NCI-H510A (cell line): Measurements from ENCODE around the gene FMO5.
"Not testable (repeated sequence)": the region's sequence is repeated elsewhere in the genome, so short reads cannot be mapped to it uniquely, and the experiment has no call there.

Experiments
- DNase-seq: peaks from one replicate; lab custom pipeline; 2025; lab: John Stamatoyannopoulos, UW

Gene FMO5

DNA sequence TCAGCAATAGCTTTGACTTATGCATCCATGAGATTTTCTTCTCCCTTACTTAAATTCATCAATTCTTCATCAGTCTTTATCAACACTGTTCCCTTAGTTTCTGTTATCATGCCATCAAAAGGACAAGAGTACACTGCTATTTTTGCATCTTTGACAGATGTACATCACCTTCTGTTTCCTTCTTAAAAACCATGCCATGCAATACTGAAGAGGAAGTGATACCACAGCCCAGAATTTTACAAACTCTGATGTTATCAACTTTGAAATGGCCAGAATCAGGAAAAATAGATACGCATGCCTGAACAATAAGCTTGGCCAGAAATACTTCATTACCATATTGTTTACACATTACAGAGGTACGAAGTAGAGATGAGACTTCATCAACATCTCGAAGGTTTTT lies 21.1 kb downstream of the FMO5 start:
- DNase-seq = no peak

DNA sequence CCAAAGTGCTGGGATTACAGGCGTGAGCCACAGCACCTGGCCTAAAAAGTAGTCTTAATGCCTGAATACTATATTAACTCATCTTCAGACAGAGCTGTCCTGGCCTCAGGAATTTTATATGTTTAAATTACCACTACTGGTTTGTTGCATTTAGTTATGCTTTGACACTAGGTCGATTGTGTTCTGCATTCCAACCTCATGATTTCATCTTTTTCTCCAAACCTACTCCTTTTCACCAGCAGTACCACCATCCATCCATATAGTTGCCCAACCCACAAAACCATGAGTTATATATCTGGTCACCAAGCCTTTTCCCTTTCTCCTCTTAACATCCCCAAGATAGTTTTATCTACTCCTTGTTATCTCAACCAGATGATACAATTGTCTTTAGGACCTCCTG lies 22.6 kb downstream of the FMO5 start:
- no peak for DNase-seq

DNA sequence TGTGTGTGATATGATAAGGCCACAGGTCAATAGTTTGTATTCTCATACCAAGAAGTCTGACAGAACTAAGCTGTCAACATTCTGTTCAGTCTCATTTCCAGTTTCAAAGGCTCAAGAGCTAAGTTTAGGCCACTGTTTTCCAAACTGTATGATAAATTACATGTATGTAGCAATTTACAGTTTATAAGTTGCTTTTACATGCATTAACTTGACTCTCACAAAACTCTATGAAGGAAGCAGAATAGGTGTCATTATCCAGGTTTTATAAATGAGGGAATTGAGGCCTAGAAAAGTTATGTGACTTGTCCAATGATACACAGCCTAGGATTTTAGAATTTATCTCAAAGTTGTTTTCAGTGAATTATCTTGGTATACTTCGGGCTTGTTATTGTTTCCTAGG lies 23.4 kb downstream of the FMO5 start:
- DNase-seq = no peak

DNA sequence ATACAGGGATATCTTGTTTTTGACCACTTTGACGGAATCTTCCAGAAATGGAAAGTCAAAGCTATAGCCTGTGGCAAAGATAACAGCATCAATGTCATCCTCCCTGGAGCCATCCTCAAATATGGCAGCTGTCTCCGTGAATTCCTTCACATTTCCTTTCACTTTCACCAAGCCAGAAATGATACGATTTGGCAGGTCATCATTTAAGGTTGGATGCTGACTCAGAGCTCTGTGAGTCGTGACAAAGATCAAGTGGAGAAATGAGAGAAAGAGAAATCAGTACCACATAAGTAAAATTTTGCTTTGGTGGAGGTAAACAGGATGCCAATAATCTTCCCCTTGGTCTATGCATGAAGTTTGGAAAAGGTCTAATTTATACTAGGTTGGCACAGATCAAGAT lies 23.9 kb downstream of the FMO5 start:
- no peak for DNase-seq

DNA sequence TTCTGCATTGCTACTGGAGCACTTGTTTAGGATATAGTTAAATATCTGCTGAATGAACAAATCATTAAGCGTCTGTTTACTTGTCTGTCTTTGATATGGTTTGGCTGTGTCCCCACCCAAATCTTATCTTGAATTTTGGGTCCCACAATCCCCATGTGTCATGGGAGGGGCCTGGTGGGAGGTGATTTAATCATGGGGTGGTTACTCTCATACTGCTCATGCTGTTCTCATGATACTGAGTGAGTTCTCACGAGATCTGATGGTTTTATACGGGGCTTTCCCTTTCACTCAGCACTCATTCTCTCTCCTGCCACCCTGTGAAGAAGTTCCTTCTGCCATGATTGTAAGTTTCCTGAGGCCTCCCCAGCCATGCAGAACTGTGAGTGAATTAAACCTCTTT lies 27.8 kb downstream of the FMO5 start:
- DNase-seq = not testable (repeated sequence)

DNA sequence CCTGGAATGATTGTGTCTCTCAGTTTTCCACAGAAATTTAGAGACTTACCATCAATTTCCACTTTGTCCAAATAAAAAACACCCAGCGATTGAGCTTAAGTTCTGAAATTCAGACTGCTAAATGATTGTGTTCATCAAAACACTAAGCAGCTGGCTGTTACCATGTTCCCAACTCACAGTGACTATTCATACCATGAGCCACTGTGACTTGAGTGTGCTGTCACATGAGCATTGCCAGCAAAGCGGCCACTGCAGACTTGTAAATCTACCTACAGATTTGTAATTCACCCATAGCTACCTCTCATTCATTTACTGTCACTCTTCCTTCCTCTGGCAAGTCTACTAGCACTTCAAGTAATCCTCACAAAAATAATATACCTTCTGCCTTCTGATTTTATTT lies 35.6 kb downstream of the FMO5 start:
- no peak for DNase-seq

DNA sequence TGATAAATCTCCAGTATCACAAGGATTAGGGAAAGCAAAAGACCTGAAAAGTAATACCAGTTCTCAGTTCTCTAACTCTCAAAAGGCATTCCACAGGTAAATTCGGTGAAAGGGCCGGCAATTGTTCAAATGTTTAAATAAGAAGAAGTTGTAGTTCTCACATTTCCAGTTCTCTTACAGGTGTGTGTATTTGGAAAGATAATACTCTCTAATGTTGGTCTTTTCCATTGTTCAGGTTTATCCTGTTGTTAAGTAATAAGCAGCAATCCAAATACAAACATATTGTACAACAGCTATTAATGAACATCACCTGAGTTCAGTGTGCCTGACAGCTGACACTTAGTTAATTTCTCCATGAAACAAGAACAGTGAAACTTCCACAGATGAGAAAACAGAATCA lies 39.7 kb downstream of the FMO5 start:
- DNase-seq = no peak

DNA sequence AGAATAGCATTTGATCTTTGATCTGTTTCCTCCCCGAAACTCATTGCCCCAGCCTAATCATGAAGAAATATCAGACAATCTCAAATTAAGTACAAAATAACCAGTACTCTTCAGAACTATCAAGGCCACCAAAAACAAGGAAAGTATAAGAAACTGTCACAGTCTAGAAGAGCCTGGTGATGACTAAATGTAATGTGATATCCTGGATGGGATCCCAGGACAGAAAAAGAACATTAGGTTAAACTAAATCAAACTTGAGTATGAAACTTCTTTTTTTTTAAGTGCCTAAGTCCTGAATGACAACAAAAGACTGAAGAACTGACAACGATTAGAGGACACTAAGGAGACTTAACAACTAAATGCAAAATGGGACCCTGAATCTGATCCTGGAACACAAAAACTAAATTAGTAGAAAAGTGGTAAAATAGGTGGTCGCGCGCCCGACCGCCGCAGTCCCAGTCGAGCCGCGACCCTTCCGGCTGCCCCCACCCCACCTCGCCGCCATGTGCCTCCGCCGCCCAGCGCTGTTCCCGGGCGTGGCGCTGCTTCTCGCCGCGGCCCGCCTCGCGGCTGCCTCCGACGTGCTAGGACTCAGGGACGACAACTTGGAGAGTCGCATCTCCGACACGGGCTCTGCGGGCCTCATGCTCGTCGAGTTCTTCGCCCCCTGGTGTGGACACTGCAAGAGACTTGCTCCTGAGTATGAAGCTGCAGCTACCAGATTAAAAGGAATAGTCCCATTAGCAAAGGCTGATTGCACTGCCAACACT lies 47.3 kb downstream of the FMO5 start:
- DNase-seq = no peak

DNA sequence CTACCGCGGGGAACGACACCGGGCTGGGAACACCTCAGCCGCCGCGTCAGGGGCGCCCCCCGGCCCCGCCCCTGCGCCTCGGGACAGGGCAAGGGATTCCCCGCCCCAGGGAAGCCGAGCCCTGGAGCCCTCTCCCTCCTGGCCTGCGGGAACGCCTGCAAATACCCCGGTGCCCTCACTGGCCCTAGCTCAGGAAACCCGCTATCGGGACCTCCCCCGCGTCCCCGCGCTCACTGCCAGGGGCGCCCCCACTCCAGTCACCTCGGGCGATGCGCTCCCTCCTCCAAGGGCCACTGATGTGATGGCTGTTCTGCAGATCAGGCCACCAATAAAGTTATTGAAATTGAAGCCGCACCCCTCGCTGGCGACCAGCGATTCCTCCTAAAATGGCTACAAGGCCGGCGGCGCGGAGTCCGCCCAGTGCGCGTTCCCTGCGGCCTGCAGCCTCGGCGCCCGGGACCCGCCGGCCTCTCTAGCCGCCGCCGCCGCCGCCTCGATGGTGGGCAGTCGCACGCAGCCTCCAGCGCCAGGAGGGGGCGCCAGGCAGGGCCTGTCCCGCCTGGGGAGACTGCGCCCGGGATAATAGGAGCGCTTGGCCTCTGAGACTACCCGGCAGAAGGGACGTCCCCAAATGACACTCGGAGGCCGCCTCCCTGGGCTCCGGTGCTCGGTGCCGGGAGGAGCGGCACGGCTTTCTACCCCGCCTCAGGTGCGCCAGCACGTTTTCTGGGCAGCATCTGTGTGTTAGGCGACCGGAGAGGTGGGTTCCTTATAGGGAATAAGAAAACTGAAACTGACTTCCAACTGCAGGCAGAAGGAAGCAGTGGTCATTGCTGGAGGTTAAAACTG lies 52.7 kb downstream of the FMO5 start, which contains the start of gene PRKAB2:
TSS of gene PRKAB2 (minus strand) at position 303 of the 849 bp plus-strand sequence. CDS start 326 bp downstream, outside the sequence.
- DNase-seq = peak; percentile 88

DNA sequence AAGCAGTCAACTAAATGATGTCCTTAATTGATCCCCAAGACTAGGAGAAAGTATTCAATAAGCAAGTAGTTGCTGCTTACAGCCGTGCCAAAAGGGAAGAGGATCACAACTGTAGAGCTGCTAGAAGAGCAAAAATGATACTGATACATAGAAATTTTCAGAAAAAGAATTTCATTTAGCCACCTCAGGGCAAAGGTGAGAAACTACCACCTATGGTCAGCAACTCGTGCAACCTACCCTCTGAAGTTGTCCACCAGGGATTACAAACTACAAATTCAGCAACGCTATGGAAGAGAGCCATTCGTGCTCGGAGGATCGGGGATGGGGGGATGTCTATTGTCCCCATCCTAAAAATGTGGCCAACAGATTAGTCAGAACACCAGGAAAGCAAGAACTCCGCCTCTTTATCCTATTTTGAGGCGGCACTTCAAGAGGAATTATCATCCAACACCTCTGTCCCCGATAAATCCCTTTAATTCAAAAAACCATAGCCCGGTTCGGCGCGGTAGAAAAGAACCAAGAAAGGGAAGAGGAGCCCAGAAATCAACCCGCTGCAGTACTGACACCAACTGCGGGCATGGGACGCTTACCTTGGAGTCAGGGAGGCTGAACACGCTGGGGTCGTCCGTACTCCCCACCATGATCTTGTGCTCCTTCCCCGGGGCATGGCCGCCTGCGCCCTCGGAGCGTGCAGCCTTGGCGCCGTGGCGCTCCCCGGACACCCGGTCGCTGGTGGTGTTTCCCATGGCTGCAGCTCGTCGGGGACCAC lies 53.6 kb downstream of the FMO5 start:
- no peak for DNase-seq

DNA sequence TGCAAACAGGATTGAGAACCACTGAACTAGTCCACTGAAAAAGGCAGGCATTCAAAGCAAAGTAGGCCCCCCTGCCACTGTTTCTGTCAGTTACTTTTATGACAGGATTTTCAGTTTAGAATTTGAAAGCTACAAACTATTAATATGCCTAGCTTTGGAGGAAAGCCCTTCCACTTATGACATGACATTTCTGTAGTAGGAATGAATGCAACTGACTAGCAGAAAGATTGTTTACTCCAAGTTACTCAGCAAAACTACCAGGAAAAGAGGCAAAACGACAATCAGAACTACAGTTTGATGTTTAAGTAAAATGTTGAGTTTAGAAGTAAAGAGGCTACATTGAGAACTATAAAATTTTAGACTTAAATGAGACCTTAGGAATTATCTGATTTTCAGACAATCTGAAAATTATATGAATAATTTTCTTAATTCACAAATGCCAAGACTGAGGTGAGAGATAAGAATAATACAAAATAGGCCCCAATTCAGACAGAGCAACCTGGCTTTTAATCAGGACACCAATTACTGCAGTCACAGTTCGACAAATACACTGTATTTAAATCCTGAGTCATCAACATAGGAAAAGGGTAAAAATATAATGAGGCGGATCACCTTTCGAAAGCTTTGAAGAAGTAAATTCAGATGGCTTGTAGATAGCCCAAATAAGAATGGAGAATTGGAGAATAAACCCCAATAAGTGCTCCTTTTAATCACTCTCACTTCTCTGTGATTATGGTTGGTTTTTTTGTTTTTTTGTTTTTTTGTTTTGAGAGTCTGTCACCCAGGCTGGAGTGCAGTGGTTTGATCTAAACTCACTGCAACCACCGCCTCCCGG lies 55.1 kb downstream of the FMO5 start:
- DNase-seq = no peak

DNA sequence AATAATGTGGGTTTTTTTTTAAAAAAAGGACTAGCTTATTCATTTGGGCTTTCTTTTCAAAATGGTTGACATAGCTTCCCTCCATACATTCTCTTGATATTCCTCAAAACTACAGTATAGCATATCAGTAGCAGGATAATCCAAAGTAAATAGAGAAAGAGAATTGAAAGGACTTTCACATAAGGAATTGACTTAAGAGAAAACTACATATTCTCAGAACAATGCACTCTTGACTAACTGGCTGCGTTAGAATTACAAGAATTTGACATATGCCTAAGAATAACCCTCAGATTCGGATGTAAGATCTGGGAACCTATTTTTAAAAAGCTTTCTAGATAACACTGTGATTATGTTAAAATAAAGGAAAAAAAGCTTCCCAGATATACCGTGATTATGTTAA lies 56.0 kb downstream of the FMO5 start:
- no peak for DNase-seq

DNA sequence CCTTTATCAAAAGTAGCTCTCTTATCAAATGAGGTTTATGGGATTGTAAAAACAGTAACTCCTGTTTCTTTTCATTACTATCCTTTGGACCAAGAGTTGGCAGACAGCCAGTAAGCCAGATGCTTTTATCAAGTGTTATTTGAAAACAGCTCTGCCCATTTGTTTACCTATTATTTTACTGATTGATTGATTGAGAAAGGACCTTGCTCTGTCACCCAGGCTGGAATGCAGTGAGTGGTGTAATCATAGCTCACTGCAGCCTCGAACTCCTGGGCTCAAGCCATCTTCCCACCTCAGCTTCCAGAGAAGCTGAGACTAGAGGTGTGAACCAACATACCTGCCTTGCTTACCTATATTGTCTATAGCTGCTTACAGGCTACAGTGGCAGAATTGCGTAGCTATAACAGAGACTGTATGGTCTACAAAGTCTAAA lies 56.5 kb downstream of the FMO5 start:
- DNase-seq = no peak

DNA sequence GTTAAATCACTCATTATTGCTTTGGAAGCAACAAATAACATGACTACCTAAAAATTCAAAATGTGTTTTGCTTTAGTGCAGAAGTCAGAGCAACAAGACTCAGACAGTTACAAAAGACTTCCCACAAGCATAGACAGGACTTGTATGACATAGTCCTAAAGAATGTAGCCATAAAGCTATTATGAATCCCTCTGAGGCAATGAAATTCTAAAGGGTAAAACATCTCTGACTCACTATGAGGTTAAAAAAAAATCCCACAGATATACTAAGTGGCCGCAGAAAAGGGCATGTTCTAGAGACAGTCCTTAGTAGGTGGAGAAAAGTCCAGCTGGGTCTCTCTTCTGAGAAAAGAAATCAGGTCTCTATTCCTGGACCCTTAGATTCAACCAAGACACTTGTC lies 57.8 kb downstream of the FMO5 start:
- no peak for DNase-seq

DNA sequence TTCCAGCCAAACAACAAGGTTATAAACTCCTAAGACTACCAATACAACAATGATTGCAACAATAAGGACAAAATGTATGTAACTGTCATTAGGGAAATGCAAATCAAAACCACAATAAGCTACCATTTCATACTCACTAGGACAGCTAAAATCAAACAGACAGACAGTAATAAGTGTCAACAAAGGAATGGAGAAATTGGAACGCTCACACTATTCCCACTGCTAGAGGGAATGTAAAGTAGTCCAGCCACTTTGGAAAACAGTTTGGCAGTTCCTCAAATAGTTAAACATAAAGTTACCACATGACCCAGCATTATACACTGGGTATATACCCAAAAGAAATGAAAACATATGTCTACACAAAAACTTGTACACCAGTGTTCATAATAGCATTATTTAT lies 62.1 kb downstream of the FMO5 start:
- DNase-seq = no peak

DNA sequence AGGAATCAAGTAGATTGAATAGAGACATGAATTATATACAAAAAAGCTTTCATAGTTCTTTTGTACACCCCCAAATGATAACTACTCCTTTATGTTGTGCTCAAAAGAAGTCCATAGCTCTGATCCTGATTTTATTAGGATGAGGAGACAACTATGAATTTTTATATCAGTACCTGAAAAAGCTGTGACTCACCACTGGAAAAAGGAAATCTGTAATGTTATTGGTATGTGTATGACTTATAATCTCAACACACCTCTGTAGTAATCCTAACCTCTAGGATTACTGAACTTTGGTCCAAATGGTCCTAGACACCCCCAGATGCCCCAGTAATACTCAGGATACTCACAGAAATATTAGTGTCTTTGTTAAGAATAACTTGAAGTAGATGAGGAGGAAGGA lies 63.0 kb downstream of the FMO5 start:
- no peak for DNase-seq

DNA sequence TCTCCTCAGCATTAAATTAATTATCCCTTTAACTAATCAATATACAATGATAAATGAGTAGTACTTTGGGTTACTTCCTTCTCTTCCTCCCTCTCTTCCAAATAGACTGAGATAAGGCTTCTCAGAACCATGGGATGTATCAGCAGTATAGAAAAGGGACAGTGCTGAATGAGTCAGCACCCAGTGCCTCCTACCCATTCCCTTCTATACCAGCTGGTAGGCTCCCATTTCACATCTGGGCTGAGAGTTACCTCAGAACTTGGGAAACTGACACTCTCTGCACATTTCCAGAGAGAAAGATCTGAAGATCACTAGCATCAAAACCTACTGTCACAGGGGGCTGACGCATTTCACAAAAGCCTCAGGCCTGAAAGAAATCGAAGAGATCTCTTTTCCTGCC lies 68.0 kb downstream of the FMO5 start:
- DNase-seq = not testable (repeated sequence)

DNA sequence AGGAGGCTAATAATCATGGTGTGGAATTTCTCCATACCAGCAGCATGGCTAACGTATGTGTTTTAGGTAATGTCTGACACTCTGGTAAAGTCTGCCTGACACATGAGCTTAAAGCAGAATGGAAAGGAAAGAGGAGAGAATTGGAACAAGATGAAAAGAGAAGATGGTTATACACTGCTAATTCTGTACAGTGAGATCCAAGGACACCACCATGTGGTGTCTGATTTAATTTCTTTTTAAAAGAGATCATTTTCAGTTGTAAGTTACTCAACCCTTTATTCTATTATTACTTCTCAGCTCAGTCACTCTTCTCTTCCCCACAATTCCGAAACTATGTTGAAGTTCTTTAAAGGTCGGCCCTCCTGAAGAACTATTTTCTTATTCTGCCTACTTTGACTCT lies 68.5 kb downstream of the FMO5 start:
- DNase-seq = no peak

DNA sequence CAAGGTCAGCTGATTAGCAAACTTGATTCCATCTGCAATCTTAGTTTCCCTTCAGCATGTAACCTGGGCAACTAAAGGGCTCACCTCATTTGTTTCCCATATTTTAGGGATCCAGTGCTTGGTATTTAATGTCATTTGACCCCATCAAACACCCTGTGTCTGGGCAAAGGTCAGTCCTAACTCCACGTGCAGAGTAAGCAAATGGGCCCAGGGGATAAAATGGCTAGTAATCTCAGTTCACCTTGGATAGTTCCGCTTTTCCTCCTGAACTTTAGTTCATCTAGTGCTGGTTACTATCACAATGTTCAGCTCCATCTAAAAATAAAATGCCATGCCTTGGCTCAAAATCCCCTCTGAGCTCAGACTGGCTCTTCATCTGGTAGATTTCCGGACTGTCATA lies 72.4 kb downstream of the FMO5 start:
- DNase-seq = no peak

DNA sequence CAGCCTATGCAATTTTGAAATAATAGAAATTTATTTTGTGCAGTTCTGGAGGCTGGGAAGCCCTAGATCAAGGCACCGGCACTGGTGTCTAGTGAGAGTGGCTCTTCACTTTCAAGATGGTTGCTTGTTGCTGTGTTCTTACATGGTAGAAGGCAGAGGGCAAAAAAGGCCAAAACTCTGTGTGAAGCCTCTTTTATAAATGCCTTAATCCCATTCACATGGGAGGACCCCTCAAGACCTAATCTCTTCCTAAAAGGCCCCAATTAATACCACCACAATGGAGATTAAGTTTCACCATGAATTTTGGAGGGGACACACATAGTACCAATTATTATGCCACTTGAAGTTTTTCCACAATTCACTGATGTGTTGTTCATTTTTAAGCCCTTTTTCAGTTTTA lies 73.9 kb downstream of the FMO5 start:
- no peak for DNase-seq

DNA sequence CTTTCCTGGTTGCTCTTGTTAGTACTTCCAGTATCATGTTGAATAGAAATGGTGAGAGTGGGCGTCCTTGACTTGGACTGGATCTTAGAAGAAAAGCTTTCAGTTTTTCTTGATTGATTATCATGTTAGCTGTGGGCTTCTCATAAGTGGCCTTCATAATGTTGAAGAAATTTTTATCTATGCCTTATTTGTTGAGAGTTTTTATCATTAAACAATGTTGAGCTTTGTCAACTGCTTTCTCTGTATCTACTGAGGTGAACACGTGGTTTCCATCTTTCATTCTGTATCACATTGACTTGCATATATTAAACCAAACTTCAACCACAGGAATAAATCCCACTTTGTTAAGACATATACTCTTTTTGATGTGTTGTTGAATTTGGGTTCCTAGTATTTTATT lies 82.3 kb downstream of the FMO5 start:
- DNase-seq = no peak
